DMS 273 treated with DMSO at 0.1 percent for 48 hours (cell line): ENCODE measurements around the gene ABCC6.
"Not testable (repeated sequence)": the region's sequence is repeated elsewhere in the genome, so short reads cannot be mapped to it uniquely, and the experiment has no call there.

ENCODE experiments used
- DNase-seq: peaks from one replicate; lab custom pipeline; 2025; lab: John Stamatoyannopoulos, UW

Gene ABCC6

DNA sequence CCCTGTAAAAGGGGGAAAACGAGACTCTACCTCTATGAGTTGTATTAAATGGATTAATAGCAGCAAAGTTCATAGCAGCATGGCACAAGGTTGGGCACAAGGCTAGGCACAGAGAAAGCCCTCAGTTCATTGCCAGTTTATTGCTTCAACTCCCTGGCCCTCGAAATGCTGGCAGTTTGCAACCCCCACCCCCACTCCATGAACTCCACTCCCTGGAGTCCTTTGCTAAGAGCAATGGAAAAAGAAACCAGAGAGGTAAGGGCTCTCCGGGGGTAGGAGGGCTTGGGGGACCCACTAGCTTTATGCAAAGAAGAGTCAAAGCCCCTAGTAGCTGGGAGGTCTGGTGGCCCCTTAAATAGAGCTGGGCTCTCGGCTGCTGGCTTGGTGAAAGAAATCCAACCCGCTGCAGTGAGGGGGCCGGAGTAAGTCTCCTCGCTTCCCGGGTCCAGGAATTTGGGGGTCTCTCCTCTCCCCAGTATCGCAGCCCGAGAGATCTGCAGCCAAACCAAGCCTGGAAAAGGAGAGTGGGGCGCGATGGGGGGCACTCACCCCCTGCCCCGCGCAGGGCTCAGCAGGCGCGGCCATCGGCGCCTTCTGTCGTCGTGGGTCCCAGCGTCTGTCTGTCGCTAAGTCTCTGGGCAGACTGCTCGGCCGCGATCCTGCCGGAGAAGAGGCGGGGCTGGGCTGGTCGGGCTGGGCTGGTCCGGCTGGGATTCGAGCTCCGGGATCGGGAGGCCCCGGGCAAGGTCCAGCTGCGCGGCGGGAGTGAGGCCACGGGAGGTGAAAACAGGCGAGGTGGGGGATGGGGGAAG, at the start of gene ABCC6:
TSS of gene ABCC6 (minus strand) at position 645 of the 812 bp plus-strand sequence. CDS start at position 585, 60 bp downstream.
- not testable (repeated sequence) for DNase-seq

GRCh38 chr16:16272573-16273221, 49.4 kb upstream of the ABCC6 start:
- DNase-seq = not testable (repeated sequence)

GRCh38 chr16:16271658-16272057, 48.4 kb upstream of the ABCC6 start:
- not testable (repeated sequence) for DNase-seq

DNA sequence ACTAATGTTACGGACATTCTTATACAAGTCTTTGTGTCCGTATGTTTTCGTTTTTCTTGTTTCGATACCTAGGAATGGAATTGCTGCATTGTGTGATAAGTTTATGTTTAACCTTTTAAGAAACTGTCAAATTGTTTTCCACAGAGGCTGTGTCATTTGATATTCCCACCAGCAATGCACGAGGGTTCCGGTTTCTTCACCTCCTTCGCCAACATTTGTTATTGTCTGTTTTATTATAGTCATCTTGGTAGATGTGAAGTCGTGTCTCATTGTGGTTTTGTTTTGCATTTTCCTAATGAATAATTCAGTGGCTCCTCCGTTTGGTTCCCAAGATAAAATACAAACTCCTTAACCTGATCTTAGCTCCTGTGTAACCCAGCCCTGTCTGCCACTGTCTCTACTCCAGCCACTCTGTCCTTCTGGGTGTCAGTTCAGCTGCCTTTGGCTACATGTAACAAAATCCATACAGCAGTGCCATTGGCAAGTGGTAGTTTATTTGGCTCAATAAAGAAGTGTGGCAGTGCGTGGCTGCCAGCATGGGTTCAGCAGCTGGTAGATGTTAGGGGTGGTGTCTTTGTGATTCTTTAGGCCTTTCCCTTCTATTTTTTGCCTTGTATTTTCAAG, 45.0 kb upstream of the ABCC6 start:
- DNase-seq = not testable (repeated sequence)

DNA sequence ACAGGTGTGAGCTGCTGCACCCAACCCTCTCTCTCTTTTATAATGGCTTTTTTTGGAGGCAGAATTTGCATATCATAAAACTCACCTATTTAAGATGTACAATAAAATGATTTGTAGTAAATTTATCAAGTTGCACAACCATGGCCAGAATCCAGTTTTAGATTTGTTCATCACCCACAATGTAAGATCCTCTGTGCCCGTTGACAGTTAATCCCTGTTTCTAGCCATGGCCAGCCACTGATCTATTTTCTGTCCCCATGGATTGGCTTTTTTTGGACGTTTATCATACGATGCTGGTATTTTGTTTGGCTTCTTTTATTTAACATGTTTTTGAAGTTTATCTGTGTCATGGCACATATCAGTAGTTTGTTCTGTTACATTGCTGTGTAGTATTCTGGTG, 44.4 kb upstream of the ABCC6 start:
- DNase-seq = not testable (repeated sequence)

DNA sequence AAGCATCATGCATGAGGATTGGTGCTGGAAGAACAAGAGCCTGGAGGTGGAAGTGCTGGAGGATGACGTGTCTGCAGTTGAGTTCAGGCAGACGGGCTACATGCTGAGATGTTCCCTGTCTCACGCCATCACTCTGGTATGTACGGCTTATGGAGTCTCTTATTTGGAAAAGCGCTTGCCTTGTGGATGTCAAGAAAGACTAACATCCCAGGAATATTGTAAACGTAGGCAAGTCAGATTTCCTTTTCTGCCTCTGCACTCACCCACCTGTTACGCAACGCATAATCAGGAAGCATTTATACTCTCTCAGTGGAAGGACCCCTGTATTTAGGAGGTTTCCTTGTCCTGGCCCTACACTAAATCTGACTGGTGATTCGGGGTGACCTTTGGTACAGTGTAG, 41.8 kb upstream of the ABCC6 start:
- not testable (repeated sequence) for DNase-seq

GRCh38 chr16:16263947-16264346, 40.7 kb upstream of the ABCC6 start:
- DNase-seq = not testable (repeated sequence)

GRCh38 chr16:16262954-16263555, 39.8 kb upstream of the ABCC6 start:
- not testable (repeated sequence) for DNase-seq

DNA sequence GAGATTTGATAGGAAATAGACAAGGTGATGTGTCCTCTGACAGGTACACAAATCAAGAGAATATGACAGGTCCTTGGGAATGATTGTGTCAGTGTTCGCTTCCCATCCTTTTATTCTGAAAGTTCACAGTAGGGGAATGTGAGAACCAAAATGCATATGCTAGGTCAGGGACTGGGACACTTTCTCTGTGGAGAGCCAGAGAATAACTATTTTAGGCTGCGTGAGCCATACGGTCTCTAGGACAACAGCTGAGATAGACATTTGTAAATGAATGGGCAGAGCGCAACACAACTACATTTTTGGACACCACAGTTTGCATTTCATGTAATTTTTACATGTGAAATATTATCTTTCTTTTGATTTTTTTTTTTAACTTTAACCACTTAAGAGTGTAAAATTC, 36.7 kb upstream of the ABCC6 start:
- DNase-seq = not testable (repeated sequence)

GRCh38 chr16:16258822-16259221, 35.5 kb upstream of the ABCC6 start:
- not testable (repeated sequence) for DNase-seq

- not testable (repeated sequence) for DNase-seq
Measured at GRCh38 chr16:16257301-16257923, 34.1 kb upstream of the ABCC6 start.

DNA sequence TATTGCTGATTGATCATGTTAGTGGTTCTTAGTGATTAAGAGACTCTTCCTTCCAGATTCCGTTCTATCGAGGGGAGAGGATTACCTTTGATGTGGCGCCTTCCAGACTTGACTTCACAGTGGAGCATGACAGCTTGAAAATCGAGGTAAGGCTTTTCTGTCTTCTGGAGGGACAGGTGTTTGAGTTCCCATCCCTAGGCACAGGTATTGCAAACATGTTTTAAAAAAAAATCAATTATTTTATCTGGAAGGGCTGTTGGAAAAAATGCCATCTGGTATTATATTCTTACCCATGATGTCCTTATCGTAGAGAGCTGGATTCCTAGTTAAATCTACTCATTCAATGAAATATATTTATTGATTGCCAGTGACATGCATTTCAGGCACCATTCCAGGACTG, 29.1 kb upstream of the ABCC6 start:
- not testable (repeated sequence) for DNase-seq

DNA sequence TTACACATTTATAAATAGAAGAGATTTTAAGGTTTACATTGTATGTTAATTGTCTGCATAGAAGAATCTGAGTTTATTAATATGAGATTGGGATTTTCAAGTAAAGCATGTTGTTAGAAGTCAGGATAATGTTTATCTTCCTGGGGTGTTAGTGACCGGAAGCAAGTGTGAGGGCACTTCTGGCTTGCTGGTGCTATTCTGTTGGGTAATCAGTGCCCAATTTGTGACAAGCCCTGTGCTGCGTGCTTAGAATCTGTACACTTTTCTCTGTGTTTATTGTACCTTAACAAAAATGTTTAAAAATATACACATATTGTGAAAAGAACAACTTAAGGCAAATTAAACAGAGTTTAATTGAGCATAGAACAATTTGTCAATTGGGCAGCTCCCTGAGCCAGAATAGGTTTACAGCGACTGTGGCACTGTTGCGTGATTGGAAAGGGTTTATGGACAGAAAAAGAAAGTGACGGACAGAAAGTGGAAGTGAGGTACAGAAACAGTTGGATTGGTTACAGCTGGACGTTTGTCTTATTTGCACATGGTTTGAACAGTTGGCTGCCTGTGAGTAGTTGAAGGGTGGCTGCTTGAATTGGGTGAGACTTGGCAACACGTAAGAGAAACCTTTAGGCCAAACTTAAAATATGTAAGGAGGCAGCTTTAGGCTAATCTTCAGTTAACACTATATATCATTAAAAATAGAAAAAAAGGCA, 26.5 kb upstream of the ABCC6 start:
- DNase-seq = not testable (repeated sequence)

GRCh38 chr16:16247439-16247838, 24.1 kb upstream of the ABCC6 start:
- DNase-seq = not testable (repeated sequence)

DNA sequence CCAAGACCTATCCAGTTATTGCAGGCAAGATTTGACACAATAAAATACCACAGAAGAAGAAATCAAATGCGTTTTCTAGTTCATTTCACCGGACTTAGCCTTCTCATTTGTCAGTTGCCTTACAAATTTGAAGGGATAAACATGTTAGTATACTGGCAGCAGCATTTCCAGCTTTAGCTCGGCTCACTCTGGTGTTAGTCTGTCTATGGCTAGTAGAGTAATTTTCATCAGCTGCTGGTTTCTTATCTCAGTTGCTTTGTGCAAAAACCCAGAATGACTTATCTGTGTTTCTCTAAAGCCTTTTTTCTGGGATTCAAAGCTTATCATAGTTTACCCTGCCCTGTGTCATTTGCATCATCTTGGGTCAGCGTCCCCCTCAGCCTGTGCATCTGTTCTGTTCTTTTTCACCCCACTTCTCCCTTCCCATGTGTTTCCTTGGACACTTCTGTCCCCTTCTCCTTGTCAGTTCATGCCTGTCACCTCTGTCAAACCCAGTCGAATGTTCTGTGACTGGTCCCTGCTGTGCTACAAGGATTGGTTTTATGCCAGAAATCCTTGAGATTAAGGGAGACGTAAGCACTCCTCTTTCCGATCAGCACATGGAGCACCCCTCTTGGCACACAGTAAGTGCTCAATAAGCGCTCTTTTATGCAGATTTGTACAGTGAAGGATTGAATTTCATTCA, 23.4 kb upstream of the ABCC6 start:
- not testable (repeated sequence) for DNase-seq

DNA sequence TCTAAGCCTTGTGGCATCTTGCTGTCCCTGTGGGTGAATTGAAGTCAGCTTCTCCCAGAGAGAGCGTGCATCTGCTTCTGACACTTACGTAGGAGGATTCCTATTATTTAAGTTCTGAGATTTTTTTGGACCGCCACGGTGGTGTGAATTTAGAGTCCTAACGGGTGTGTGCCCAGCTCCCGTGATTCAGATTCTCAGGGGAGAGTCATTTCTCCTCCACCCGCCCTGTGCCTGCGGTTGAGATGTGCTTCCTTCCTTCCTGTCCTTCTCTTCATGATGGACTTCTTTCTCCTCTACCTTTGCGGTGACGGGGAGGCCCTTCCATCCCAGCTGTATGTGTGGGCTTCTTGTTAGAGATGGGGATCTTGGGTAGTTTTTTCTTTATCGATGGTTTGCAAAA, 20.6 kb upstream of the ABCC6 start:
- not testable (repeated sequence) for DNase-seq

- DNase-seq = not testable (repeated sequence)
Measured at GRCh38 chr16:16240667-16241066, 17.4 kb upstream of the ABCC6 start.

DNA sequence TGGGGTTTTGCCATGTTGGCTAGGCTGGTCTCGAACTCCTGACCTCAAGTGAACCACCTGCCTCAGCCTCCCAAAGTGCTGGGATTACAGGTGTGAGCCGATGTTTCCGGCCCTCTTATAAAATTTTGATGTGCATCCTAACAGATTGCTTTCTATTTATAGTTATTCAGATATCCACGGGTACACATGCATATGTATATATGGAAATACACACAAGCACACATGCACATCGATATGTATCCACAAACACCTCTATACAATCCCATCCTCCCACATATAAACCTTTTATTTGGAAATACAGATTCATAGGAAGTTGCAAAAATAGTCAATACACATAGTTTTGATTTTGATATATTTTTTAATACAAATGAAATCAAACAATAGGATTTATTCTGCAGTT, 14.4 kb upstream of the ABCC6 start:
- DNase-seq = not testable (repeated sequence)

- DNase-seq = not testable (repeated sequence)
Measured at GRCh38 chr16:16237071-16237470, 13.8 kb upstream of the ABCC6 start.

DNA sequence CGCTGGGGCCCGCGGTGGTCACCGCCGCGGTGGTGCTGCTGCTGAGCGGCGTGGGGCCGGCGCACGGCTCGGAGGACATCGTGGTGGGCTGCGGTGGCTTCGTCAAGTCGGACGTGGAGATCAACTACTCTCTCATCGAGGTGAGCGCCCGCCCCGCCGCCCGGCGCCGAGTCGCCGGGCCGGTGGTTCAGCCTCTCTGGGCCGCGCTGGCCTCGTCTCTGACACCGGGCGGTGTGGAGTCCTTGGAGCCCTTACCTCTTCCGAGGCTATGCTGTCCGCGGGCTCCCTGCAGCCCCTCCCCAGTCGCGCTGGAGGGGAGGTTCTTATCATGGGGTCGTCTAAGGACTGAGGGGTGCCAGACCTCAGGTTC, 9.4 kb upstream of the ABCC6 start:
- not testable (repeated sequence) for DNase-seq
